Uterus (tissue), 4 donors: ENCODE data around the gene PLEKHA7. TPM values are rescaled to one million over a fixed set of nuclear protein-coding genes. Genes with fewer than 3 reads are reported as not detected.

Experiments
- DNase-seq, 2 donors: peaks; one replicate each; pipeline ENCODE4 v3.0.0-alpha.2; 2019 to 2020
- H3K27ac ChIP-seq, 2 donors: fragments of 200-600 bp; sonication (generic); 1 replicate in 1 of 2; 2 replicates in 1 of 2; pipeline ENCODE4 v1.5.1; 2016 to 2018
- H3K27me3 ChIP-seq, 2 donors: fragments of 200-600 bp; sonication (generic); one replicate each; pipeline ENCODE4 v1.5.1; 2018 to 2019; ENCODE audit warnings: control low read depth in 1 of 2
- H3K36me3 ChIP-seq, 2 donors: fragments of 200-600 bp; sonication (generic); one replicate each; pipeline ENCODE4 v1.5.1; 2019; ENCODE audit warnings: control low read depth in 1 of 2
- H3K4me1 ChIP-seq, 2 donors: fragments of 200-600 bp; sonication (generic); one replicate each; pipeline ENCODE4 v1.5.1; 2018 to 2019; ENCODE audit warnings: control low read depth in 1 of 2
- H3K4me3 ChIP-seq, 2 donors: fragments of 200-600 bp; sonication (generic); 1 replicate in 1 of 2; 2 replicates in 1 of 2; pipeline ENCODE4 v1.5.1; 2018 to 2019; ENCODE audit warnings: mild to moderate bottlenecking in 1 of 2
- H3K9me3 ChIP-seq, 2 donors: fragments of 200-600 bp; sonication (generic); one replicate each; pipeline ENCODE4 v1.5.1; 2019; ENCODE audit warnings: control low read depth in 1 of 2
- CTCF ChIP-seq, 4 experiments: fragments of 200-600 bp in 2 of 4; fragments of 450-650 bp in 2 of 4; sonication (generic) in 2 of 4; IDR thresholded peaks; one replicate each; pipeline ENCODE4 v1.5.1; 2016 to 2019; ENCODE audit warnings: antibody characterized with exemption in 4 of 4, mild to moderate bottlenecking in 2 of 4, moderate library complexity in 1 of 4
- POLR2A ChIP-seq, 2 donors: fragments of 450-650 bp; IDR thresholded peaks; one replicate each; pipeline ENCODE4 v1.6.1; 2016; ENCODE audit warnings: antibody characterized with exemption in 2 of 2, mild to moderate bottlenecking in 1 of 2, moderate library complexity in 1 of 2
- intact Hi-C: fragments of 100-400 bp; cut with DNase I; formaldehyde crosslinking; loops from one replicate; pipeline ENCODE4 v1.15.1; 2023; ENCODE audit warnings: low total_unique reads
- total RNA-seq, 4 donors: library from RNA; depleted of rRNA in 3 of 4; stranded (reverse); fragments of >200 nt in 3 of 4; gene quantifications; one replicate each; pipeline versions ENCODE4 v1.1.0 to v1.2.4, GENCODE V29; 2014 to 2023
- donor health status: DM: yes; HTN: yes; CAD: no.

The PLEKHA7 gene
- total RNA-seq, 4 donors from 2014 or later: 13.3 to 38.2 (median 26.7) TPM

GRCh38 chr11:16806791-16807190 lies 207.4 kb downstream of the PLEKHA7 start:
- no peak for DNase-seq
- Histone ChIP-seq H3K4me1 (no peaks in the 10 kb centered on the region), H3K36me3 (no peaks in the 10 kb centered on the region), H3K27ac (no peak overlapping the region), H3K4me3 (no peak overlapping the region), H3K9me3 (no peaks in the 10 kb centered on the region), H3K27me3 (no peaks in the 10 kb centered on the region)
- intact Hi-C loops: no loop called here
- TF ChIP-seq POLR2A (IDR thresholded peaks at IDR 0.05): no peak
- TF ChIP-seq CTCF (IDR thresholded peaks at IDR 0.05): no peak

- intact Hi-C loops: no loop called here
- Histone ChIP-seq H3K4me1 (no peaks in the 10 kb centered on the region), H3K9me3 (no peaks in the 10 kb centered on the region), H3K27me3 (no peaks in the 10 kb centered on the region), H3K27ac (no peak overlapping the region), H3K36me3 (no peaks in the 10 kb centered on the region), H3K4me3 (no peak overlapping the region)
- no peak for DNase-seq
- TF ChIP-seq POLR2A (IDR thresholded peaks at IDR 0.05) (no peak), CTCF (IDR thresholded peaks at IDR 0.05) (no peak)
Observed at GRCh38 chr11:16805938-16806337, 208.3 kb downstream of the PLEKHA7 start.

- Histone ChIP-seq H3K36me3 (no peaks in the 10 kb centered on the region), H3K4me1 (no peaks in the 10 kb centered on the region), H3K27ac (no peak overlapping the region), H3K4me3 (no peak overlapping the region), H3K9me3 (no peaks in the 10 kb centered on the region), H3K27me3 (no peaks in the 10 kb centered on the region)
- intact Hi-C loops: no loop called here
- no peak for DNase-seq
- no peak for TF ChIP-seq POLR2A (IDR thresholded peaks at IDR 0.05)
- no peak for TF ChIP-seq CTCF (IDR thresholded peaks at IDR 0.05)
Observed at GRCh38 chr11:16804104-16804947, 209.9 kb downstream of the PLEKHA7 start.

GRCh38 chr11:16801288-16801980 lies 212.8 kb downstream of the PLEKHA7 start:
- Histone ChIP-seq H3K36me3 (no peaks in the 10 kb centered on the region), H3K27ac (no peak overlapping the region), H3K27me3 (no peaks in the 10 kb centered on the region), H3K4me3 (no peak overlapping the region), H3K9me3 (no peaks in the 10 kb centered on the region), H3K4me1 (no peaks in the 10 kb centered on the region)
- DNase-seq: no peak
- intact Hi-C loops: no loop called here
- TF ChIP-seq POLR2A (IDR thresholded peaks at IDR 0.05): no peak
- no peak for TF ChIP-seq CTCF (IDR thresholded peaks at IDR 0.05)

- intact Hi-C loops: no loop called here
- DNase-seq: no peak
- no peaks in the 10 kb centered on the region for H3K4me1 ChIP-seq
- no peak overlapping the region for H3K4me3 ChIP-seq
- H3K27ac ChIP-seq: no peak overlapping the region
- TF ChIP-seq CTCF (IDR thresholded peaks at IDR 0.05) (no peak), POLR2A (IDR thresholded peaks at IDR 0.05) (no peak)
- no peaks in the 10 kb centered on the region for H3K27me3 ChIP-seq
- H3K9me3 ChIP-seq: no peaks in the 10 kb centered on the region
- no peaks in the 10 kb centered on the region for H3K36me3 ChIP-seq
Observed at GRCh38 chr11:16800382-16800781, 213.8 kb downstream of the PLEKHA7 start.
